ENCODE data around the gene NEURL4.
A peak's percentile ranks its signal among the peaks of the same experiment; 100 is the strongest.

The NEURL4 gene

GRCh38 chr17:7321466-7321865, 7.7 kb downstream of the NEURL4 start:
- no peak for DNase-seq

DNA sequence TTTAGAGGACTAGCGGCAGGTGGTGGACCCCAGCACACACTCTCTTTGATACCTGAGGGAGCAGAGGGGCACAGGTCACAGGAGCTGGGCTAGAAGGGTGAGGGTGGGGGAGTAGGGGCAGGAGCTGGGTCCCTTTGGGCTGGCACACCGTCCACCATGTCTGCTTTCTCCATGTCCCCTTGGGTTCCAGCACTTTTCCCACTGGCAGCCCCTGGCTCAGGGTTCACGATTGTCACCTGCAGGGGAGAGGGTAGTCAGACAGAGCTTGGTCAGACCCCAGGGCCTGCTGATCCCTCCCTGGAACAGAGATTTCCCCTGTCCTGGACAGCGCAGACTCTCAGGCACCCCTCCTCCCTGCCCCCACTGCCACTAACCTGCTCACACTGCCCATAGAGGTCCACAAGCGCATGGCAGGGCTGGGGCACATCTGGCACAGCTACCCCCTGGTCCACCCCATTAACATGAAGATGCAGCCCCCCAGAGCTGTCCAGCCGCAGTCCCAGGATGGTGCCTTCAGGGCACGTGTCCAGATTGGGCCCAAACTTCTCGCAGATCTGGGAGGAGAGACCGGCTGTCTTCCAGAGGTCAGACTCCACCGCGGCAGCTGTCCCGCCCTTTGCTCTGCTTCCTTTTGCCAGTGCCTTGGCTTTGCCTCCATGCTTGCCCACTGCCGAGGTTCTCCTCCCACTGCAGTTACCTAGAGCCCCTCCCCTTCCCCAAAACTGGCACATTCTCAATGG, 10.8 kb downstream of the NEURL4 start:
- no peak for DNase-seq

DNA sequence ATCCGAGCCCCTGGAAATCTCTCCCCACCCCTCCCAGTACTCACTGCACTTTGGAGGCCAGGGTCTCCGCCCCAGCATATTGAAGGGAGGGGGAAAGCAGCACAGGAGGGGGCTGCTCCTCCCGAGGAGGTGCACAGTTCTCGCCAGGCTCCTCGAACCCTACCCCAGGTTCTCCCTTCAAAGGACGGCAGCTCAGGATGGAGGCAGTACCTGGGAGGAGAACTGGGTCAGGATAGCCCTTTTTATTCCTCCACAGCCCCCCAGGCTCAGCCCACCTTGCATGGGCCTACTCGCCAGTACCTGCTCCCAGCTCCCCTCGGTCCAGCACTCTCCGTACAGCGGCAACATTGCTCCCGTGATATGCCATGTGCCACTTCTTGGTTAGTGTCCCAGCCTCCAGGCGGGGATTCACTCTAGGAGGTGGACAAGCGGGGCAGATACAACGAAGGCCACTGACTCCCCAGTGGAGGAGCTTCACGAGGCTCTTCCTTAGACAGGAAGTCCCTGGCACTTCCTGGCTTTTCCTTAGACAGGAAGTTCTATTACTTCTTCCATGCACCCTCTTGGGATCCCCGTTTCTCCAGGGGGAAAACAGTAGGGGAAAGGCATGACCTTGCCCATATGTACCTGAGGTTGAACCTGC, 11.9 kb downstream of the NEURL4 start:
- DNase-seq, result no peak

- DNase-seq, result no peak
Observed at GRCh38 chr17:7315570-7316235, 13.4 kb downstream of the NEURL4 start.

- DNase-seq, result peak; percentile 35
Observed at GRCh38 chr17:7314719-7315569, 14.2 kb downstream of the NEURL4 start, which contains the start of gene GPS2. Gene GPS2 (minus strand): TSS chr17:7315360. CDS start chr17:7315052, 308 bp downstream.

DNA sequence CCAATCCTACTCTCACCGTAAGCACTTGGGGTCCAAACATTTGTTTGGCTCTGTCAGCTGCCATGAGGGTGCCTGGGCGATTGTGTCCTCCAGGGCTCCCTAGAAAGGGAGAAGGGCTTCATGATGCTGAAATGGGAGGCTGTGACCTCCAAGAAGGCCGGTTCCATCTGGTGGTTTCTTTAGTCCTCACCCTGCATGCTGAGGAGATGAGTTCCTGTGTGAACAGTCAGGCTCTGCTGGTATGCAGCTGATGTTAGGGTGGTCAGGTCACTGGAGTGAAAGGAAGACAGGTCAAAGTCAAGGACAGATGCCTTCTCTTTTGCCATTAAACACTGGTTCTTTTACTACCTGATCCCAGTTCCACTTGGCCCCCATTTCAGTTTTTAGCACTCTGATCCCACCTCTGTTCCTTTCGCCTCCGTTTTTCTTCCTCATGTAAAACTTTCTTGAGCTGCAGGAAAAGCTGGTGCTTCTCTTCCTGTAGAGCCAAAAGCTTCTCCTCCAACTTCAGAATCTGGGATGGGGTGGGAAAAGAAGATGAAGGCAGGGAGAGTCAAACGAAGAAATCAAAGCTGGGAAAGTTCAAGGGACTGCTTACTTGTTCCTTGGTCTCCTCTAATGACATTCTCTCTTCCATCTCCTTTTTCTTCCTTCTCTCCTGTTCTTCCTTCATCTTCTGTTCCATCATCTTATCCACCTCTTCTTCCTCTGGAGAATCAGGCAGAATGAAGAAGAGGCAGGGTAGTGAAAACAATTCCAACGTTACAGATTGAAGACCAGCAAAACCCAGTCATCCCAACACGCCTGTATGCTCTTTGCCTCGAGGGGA, 15.0 kb downstream of the NEURL4 start:
- DNase-seq, result no peak

DNA sequence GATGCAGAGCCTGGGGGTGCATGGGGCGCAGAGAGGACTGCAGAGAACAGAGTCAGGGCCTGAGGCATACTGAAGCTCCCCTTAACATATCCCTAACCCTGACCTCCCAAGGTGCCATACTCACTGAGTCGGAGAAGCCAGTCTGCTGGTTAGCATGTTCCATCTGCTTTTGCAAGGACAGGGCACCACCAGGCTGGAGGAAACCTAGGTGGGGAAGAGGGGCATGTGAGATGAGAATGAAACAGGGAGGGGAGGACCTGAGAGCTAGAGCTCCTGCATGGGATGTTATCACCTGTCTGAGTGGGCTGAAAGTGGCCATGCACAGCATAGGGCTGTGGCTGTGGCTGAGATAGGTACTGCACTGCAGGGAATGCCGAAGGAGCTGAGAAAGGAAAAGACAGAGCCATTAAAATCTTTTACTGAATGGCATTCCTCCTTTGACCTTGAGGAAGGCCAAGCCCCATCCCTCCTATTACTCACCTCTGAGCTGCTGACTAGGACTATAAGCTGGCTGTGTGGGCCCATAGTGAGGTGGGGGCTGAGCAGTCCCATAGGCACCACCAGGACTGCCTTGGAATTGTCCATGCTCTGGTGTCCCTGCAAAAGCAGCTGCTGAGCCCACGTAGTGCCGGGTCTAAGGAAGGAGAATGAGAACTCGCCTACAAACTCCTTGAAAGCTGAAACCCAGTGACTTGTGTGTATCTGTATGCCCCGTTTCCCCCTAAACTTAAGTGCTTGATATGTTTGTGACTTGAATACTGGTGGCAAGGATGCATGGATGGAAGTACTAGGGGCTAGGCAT, 15.8 kb downstream of the NEURL4 start:
- DNase-seq, result no peak

DNA sequence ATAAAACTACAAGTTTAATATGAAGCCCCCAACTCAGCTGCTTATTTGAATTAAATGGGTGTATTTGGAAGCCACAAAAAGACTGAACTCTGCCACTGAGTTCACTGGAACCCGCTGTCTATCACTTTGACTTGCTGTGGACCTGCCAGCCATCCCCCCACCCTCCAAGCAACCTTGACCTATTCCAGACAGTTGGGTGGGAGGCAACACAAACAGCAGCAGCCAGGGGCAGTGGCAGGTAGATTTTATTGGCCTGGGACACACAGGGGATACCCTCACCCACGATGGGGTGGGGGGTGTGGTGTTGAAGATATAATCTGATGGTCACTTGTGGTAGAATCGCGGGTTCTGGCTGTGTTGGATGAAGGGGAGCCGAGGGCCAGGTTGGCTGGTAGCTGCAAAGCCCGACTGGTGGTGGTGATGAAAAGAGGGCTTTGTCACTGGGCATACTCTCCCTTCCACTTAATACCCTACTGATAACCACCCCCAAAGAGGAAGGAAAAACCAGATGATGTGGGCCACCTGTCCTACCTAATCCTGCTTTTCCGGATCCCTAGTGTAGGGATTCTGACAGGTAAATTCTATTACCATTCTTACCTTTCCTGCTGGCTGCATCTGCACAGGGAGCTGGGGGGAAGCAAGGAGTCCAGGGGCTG, 16.6 kb downstream of the NEURL4 start:
- no peak for DNase-seq

DNA sequence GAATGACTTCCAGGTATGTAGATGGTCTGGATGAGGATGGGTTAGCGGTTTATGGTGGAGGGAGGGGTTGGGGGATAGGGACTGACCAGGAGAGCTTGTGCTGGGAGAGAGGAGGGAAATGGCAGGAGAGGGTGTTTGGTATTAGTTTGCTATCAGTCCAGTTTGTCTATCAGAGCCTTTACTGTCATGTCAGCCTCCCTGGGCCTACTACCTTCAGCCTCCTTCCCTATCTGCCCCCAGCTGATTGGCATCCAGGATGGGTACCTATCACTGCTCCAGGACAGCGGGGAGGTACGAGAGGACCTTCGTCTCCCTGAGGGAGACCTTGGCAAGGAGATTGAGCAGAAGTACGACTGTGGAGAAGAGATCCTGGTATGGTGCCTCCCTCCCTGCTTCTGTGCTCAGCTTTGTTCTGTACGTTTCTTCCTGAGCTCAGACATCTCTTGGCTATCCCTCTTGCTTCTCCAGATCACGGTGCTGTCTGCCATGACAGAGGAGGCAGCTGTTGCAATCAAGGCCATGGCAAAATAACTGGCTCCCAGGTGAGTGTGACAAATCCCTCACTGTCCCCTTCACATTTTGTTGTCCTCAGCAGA, 17.9 kb downstream of the NEURL4 start:
- DNase-seq, result no peak

GRCh38 chr17:7309628-7310027, 19.5 kb downstream of the NEURL4 start:
- no peak for DNase-seq

GRCh38 chr17:7308625-7309433, 20.3 kb downstream of the NEURL4 start:
- DNase-seq, result peak; percentile 10

DNA sequence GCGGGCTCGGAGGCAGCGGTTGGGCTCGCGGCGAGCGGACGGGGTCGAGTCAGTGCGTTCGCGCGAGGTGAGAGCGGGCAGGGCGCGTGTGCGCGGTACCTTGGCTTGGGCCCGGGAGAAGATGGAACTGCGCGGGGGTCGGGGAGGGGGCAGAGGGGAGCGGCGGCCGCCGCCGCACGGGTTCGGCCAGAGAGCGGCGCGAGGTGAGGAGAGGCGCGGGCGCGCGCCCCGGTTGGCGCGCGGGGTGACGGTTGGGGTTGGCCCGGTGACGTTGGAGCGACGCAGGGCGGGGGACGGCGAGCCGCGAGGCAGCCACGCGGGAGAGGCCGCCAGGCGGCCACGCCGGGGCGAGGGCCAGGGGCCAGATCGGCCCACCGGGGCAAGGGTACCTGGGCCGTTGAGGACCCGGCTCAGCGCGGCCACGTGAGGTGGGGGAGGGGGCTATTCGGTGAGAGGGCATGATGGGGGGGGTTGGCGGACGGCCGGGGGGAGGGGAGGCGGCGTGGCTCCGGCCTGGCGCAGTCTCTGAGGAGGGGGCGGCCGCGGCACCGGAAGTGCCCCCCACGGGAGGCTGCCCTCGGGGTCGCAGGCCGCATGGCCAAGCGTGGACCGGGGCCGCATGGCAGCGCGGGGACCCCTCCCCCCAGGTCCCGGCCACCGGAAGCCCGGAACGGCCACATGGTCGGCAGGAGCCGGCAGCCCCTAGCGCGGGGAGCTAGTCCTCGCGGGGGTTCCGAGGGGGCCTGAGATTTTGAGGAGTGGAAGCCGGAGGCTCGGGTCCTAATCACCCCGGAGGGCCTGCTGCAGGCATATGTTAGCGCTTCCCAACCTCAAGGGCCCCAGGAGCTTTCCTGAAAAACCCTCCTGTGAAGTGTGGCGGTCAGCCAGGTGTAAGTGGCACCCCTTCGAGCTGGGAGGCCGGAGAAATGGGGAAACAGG, 21.2 kb downstream of the NEURL4 start:
- DNase-seq, result no peak

DNA sequence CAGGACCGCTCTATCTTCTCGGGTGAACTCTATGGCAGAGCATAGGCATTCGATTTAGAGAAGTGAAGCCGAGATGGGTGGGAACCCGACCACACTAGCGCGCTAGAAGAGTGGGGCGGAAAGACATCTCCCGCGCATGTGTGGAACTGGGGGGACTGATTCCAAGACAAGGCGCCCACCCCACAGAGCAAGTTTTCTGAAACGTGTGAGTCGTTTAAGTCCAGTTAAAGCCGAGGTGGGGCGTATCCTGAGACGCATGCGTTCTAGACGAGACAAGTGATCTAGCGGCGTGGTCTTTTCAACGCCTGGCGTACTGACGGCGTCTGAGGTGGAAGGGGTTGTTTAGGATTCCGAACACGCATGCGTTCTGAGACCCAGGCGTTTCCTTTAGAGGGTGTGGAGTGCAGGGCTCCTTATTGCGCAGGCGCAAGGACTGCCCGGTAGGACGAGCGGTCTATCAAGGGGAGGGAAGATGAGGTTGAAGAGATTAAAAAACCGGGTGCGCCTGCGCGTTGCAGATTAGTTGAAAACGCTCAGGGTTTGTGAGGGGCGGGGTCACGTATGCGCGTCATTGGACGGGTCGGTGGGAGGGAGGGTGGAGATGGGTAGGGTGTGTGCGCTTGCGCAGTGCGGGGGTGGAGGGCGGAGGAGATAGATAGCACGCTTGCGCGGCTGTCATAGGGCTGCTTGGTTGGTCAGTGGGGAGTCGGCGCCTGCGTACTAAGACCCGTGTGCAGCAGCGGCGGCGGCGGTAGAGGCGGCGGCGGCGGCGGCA, 22.0 kb downstream of the NEURL4 start, which contains the start of gene EIF5A:
EIF5A (plus strand) TSS at position 718 of the 775 bp plus-strand sequence. CDS start 2,008 bp downstream, outside the sequence.
- DNase-seq, result peak; percentile 95

- DNase-seq, result no peak
Observed at GRCh38 chr17:7304179-7304578, 25.0 kb downstream of the NEURL4 start.

GRCh38 chr17:7296189-7296861, 32.8 kb downstream of the NEURL4 start:
- peak; percentile 43 for DNase-seq

Data from DMS153 (cell line).